CD8-positive, alpha-beta memory T cell (primary cell): Measurements from ENCODE around the gene SNX8. TPM values are rescaled to one million over a fixed set of nuclear protein-coding genes. Genes with fewer than 3 reads are reported as not detected.
A peak's percentile ranks its signal among the peaks of the same experiment; 100 is the strongest.

Experiments
- CTCF ChIA-PET: fragments of 350-600 bp; sonication (Branson Sonifier 250); formaldehyde crosslinking; loops from one replicate; lab custom pipeline; 2021; ENCODE audit warnings: antibody characterized with exemption; lab: Charles Lee
- POLR2A ChIA-PET: fragments of 350-600 bp; sonication (Branson Sonifier 250); formaldehyde crosslinking; loops from one replicate; lab custom pipeline; 2021; ENCODE audit warnings: antibody characterized with exemption; lab: Charles Lee
- DNase-seq, 5 donors: peaks; one replicate each; pipeline versions ENCODE4 v3.0.0 to v3.0.0-alpha.2; 2020 to 2022; ENCODE audit warnings: mixed read lengths in 1 of 5
- H3K27ac ChIP-seq: one replicate; pipeline ENCODE4 v1.7.0; 2013; ENCODE audit warnings: low read depth, mild to moderate bottlenecking, low read length, moderate library complexity
- H3K27me3 ChIP-seq: 2 replicates; pipeline ENCODE4 v1.7.0; 2013; ENCODE audit warnings: low read length, mild to moderate bottlenecking; ENCODE audit not compliant: insufficient read depth, poor library complexity, severe bottlenecking
- H3K36me3 ChIP-seq: 2 replicates; pipeline ENCODE4 v1.7.0; 2013; ENCODE audit warnings: mild to moderate bottlenecking, low read length, moderate library complexity; ENCODE audit not compliant: insufficient read depth
- H3K4me1 ChIP-seq: 2 replicates; pipeline ENCODE4 v1.7.0; 2013; ENCODE audit warnings: mild to moderate bottlenecking, low read length, moderate library complexity; ENCODE audit not compliant: insufficient read depth
- H3K4me3 ChIP-seq: 2 replicates; pipeline ENCODE4 v1.7.0; 2013; ENCODE audit warnings: mild to moderate bottlenecking, low read length
- H3K9me3 ChIP-seq: 2 replicates; pipeline ENCODE4 v1.7.0; 2013; ENCODE audit warnings: mild to moderate bottlenecking, low read length
- H3K27ac Mint-ChIP-seq, 8 donors: one replicate each; pipeline ENCODE4 v1.8.0; 2020 to 2021; ENCODE audit warnings: mixed read lengths in 8 of 8, mild to moderate bottlenecking in 6 of 8, inconsistent platforms in 3 of 8, moderate library complexity in 3 of 8
- H3K27me3 Mint-ChIP-seq, 2 donors: one replicate each; pipeline ENCODE4 v1.8.0; 2020 to 2021; ENCODE audit warnings: mixed read lengths in 2 of 2, mild to moderate bottlenecking in 1 of 2, moderate library complexity in 1 of 2
- H3K36me3 Mint-ChIP-seq, 3 donors: one replicate each; pipeline ENCODE4 v1.8.0; 2020 to 2021; ENCODE audit warnings: mixed read lengths in 3 of 3, inconsistent platforms in 1 of 3, mild to moderate bottlenecking in 1 of 3
- H3K4me1 Mint-ChIP-seq, 3 donors: one replicate each; pipeline ENCODE4 v1.8.0; 2020 to 2021; ENCODE audit warnings: mixed read lengths in 3 of 3, inconsistent platforms in 1 of 3, mild to moderate bottlenecking in 1 of 3
- H3K4me3 Mint-ChIP-seq, 7 donors: one replicate each; pipeline ENCODE4 v1.8.0; 2020 to 2021; ENCODE audit warnings: mixed read lengths in 7 of 7, mild to moderate bottlenecking in 6 of 7, moderate library complexity in 4 of 7, inconsistent platforms in 2 of 7
- H3K9me3 Mint-ChIP-seq, 5 donors: one replicate each; pipeline ENCODE4 v1.8.0; 2020 to 2022; ENCODE audit warnings: mixed read lengths in 5 of 5, mild to moderate bottlenecking in 3 of 5, moderate library complexity in 2 of 5, inconsistent platforms in 1 of 5
- polyA plus RNA-seq: library from polyadenylated mRNA; unstranded; fragments of 300-500 nt; fragmentation: Illumina TruSeq; gene quantifications from one replicate; pipeline ENCODE4 v1.2.3, GENCODE V29; 2021
- total RNA-seq, 2 experiments: library from RNA; stranded (reverse); gene quantifications; one replicate each; pipeline ENCODE4 v1.2.3, GENCODE V29; 2021

Gene SNX8
- total and polyA plus RNA-seq, 3 experiments from 2014 or later = 6.5 to 42.3 (median 40.3) TPM

DNA sequence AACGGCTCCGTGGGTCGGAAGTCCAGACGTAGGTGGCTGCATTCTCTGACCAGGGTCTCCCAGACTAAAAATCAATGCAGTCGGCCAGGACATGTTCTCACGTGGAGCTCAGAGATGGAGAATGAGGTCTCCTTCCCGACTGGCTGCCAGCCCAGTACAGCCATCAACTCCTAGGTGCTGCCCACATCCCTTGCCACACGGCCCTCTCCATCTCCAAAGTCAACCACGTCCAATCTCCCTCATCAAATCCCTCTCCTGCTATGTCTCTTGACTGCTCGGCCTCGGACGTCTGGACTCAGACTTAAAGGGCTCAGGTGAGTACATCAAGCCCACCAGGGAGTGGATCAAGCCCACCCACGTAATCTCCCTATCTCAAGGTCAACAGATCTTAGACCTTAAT, 88.4 kb downstream of the SNX8 start:
- no peak overlapping the region for H3K4me3 Mint-ChIP-seq
- CTCF ChIA-PET = no interaction called here

DNA sequence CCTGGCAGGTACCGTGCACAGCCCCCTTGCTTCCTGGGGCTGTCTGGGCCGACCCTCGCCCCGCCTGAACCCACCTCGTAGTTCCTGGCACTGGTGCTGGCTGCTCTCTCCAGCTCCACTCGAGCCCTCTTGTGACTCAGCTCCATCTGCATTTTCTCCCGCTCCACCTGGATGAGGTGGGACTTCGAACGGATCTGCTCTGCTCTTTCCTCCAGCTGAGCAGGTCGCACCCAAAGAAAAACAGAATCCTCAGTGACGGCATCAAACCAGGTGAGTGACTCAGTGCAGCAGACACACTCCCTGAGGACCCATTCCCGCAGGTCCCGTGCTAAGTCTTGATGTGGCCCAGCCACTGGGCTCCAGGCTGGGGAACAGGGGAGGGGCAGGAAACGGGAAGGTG, 88.9 kb downstream of the SNX8 start:
- Histone ChIP-seq H3K27ac (no peak overlapping the region), H3K4me1 (peaks cover 5% of the 10 kb centered on the region), H3K27me3 (no peaks in the 10 kb centered on the region), H3K36me3 (peaks cover 13% of the 10 kb centered on the region), H3K4me3 (no peak overlapping the region), H3K9me3 (no peaks in the 10 kb centered on the region)
- Mint-ChIP-seq H3K4me1 (peaks cover 11 to 23% (median 21%) of the 10 kb centered on the region in 3 donors), H3K36me3 (peaks cover 0 to 78% (median 16%) of the 10 kb centered on the region in 3 donors), H3K4me3 (no peak overlapping the region), H3K27me3 (no peaks in the 10 kb centered on the region), H3K9me3 (no peaks in the 10 kb centered on the region), H3K27ac (no peak overlapping the region)
- ChIA-PET CTCF (no interaction called here), POLR2A (no interaction called here)
- no peak for DNase-seq

More for the DNA sequence above, 88.4 kb downstream of the SNX8 start:
- H3K9me3 Mint-ChIP-seq = no peaks in the 10 kb centered on the region
- H3K4me3 ChIP-seq = no peak overlapping the region
- no peaks in the 10 kb centered on the region for H3K27me3 Mint-ChIP-seq
- H3K4me1 ChIP-seq = peaks cover 10% of the 10 kb centered on the region
- POLR2A ChIA-PET = no interaction called here
- H3K9me3 ChIP-seq = no peaks in the 10 kb centered on the region
- no peak overlapping the region for H3K27ac ChIP-seq
- H3K36me3 Mint-ChIP-seq = peaks cover 0 to 74% (median 16%) of the 10 kb centered on the region in 3 donors
- H3K27ac Mint-ChIP-seq = peak overlapping the region in 2 of 8 donors; percentile 70
- no peaks in the 10 kb centered on the region for H3K27me3 ChIP-seq
- DNase-seq = no peak
- H3K4me1 Mint-ChIP-seq = peaks cover 12 to 28% (median 24%) of the 10 kb centered on the region in 3 donors
- peaks cover 13% of the 10 kb centered on the region for H3K36me3 ChIP-seq

DNA sequence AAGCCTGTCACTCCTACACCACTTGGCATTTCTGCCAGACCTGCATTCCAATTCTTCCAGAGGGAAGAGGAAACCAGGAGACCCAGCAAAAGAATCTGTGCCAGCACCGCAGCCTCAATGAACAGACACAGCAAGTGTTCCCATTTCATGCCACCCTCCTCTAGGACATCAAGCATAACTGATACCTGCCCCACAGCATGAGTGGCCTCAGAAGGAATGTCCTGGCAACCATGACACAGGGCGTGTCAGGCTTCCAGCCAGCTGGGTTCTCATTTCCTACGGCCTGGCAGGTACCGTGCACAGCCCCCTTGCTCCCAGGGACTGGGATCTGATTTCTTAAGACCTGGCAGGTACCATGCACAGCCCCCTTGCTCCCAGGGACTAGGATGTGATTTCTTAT, 89.3 kb downstream of the SNX8 start:
- Mint-ChIP-seq H3K27me3 (no peaks in the 10 kb centered on the region), H3K4me3 (no peak overlapping the region), H3K27ac (no peak overlapping the region), H3K4me1 (peaks cover 7 to 19% (median 17%) of the 10 kb centered on the region in 3 donors), H3K36me3 (peaks cover 0 to 77% (median 16%) of the 10 kb centered on the region in 3 donors), H3K9me3 (no peaks in the 10 kb centered on the region)
- ChIA-PET CTCF (no interaction called here), POLR2A (no interaction called here)
- H3K4me3 ChIP-seq = no peak overlapping the region
- H3K9me3 ChIP-seq = no peaks in the 10 kb centered on the region
- H3K27ac ChIP-seq = no peak overlapping the region
- no peaks in the 10 kb centered on the region for H3K27me3 ChIP-seq
- H3K4me1 ChIP-seq = peaks cover 1% of the 10 kb centered on the region
- DNase-seq = no peak
- H3K36me3 ChIP-seq = peaks cover 13% of the 10 kb centered on the region

DNA sequence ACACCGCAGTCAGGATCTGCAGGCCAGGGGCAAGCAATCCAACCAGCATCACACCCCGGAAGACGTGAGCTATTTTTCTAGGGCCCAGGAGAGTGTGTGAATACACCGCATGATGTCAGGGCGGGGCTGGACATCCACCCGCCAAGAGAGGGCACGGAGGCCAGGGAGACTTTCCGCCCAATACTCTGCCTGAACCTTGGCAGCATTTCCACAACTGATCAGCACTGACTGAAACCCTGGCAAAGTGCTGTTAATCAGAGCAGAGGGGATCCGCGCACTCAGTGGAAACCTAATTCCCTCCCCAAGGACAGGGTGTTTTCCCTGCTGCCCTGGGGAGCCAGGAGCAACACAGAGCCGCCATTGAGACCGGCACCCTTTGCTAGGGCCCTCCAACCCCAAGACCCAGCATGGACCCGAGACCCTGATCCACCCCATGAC, 89.7 kb downstream of the SNX8 start:
- Mint-ChIP-seq H3K27ac (peak overlapping the region in 2 of 8 donors; percentile 23 to 86), H3K4me1 (peaks cover 2 to 15% (median 13%) of the 10 kb centered on the region in 3 donors), H3K36me3 (peaks cover 0 to 78% (median 14%) of the 10 kb centered on the region in 3 donors), H3K9me3 (no peaks in the 10 kb centered on the region), H3K27me3 (no peaks in the 10 kb centered on the region), H3K4me3 (no peak overlapping the region)
- Histone ChIP-seq H3K4me1 (no peaks in the 10 kb centered on the region), H3K36me3 (peaks cover 11% of the 10 kb centered on the region), H3K27ac (no peak overlapping the region), H3K27me3 (no peaks in the 10 kb centered on the region), H3K4me3 (no peak overlapping the region), H3K9me3 (no peaks in the 10 kb centered on the region)
- ChIA-PET CTCF (no interaction called here), POLR2A (no interaction called here)
- no peak for DNase-seq

DNA sequence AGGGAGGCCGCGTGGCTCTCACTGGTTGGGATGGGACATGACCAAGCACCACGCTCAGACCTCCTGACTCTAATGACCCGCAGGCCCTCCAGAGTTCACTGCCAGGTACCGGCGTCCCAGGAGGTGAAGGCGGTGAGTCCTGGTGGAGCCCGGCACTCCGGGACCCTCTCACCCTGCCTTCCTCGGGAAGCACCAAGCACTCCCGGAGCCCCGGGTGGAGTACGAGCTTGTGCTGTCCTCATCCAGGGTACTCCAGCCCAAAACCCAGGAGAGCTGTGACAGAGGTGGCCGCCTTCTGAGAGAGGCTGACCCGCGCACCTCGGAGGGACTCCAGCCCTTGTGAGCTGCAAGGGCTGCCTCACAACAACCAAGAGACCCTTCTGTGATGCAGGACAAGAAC, 90.9 kb downstream of the SNX8 start:
- ChIA-PET CTCF (interaction anchor here (1.4 kb wide), 1 partner anchor 9 kb away, joined by 3 read pairs; the partner anchor contains the start of gene MAD1L1), POLR2A (no interaction called here)
- Mint-ChIP-seq H3K4me1 (peaks cover 0 to 13% (median 11%) of the 10 kb centered on the region in 3 donors), H3K36me3 (peaks cover 0 to 84% (median 11%) of the 10 kb centered on the region in 3 donors), H3K4me3 (no peak overlapping the region), H3K27me3 (no peaks in the 10 kb centered on the region), H3K9me3 (no peaks in the 10 kb centered on the region), H3K27ac (no peak overlapping the region)
- Histone ChIP-seq H3K9me3 (no peaks in the 10 kb centered on the region), H3K4me1 (no peaks in the 10 kb centered on the region), H3K4me3 (no peak overlapping the region), H3K27me3 (no peaks in the 10 kb centered on the region), H3K27ac (no peak overlapping the region), H3K36me3 (peaks cover 9% of the 10 kb centered on the region)
- DNase-seq = no peak

DNA sequence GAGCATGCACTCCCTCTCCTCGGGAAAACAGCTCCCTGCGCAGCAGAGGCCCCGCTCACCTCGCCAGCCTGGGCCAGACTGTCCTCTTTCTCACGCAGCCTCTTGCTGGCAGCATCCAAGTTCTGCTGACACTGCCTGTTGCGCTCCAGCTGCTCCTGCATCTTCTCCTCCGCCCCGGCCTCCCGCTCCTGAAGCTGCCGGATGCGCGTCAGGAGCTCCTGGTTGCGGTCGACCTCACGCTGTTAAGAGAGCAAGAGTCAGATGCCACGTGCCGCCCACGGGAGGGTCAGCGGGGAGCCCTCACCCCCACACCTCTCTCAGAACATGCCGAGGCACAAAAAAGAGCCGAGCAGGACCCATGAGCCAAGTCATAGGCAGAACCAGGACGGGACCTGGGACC, 91.7 kb downstream of the SNX8 start:
- H3K36me3 ChIP-seq = peaks cover 10% of the 10 kb centered on the region
- Mint-ChIP-seq H3K27me3 (no peaks in the 10 kb centered on the region), H3K36me3 (peaks cover 0 to 87% (median 11%) of the 10 kb centered on the region in 3 donors), H3K9me3 (no peaks in the 10 kb centered on the region), H3K4me1 (peaks cover 0 to 9% (median 7%) of the 10 kb centered on the region in 3 donors), H3K27ac (no peak overlapping the region), H3K4me3 (no peak overlapping the region)
- no peak for DNase-seq
- no peak overlapping the region for H3K27ac ChIP-seq
- H3K9me3 ChIP-seq = no peaks in the 10 kb centered on the region
- no peaks in the 10 kb centered on the region for H3K4me1 ChIP-seq
- ChIA-PET POLR2A (no interaction called here), CTCF (no interaction called here)
- no peaks in the 10 kb centered on the region for H3K27me3 ChIP-seq
- no peak overlapping the region for H3K4me3 ChIP-seq

DNA sequence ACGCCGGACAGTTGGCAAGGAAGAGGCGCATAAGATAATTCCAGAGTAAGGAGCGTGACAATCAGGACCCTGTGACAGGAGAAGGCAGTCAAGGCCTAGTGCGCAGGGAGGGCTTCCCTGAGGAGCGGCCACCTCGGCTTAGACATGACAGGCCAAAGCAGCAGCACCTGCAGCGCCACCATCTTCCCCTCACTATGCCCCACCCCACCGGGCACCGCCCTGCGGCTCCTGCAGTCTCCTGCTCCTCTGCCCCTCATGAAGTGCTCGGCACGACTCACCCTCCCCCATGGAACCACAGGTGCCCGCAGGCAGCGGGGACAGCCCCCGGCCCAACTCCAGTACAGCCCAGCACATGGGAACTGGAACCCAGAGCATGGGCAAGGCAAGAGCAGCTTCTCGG, 93.3 kb downstream of the SNX8 start:
- Mint-ChIP-seq H3K36me3 (peaks cover 0 to 87% (median 14%) of the 10 kb centered on the region in 3 donors), H3K4me3 (no peak overlapping the region), H3K9me3 (no peaks in the 10 kb centered on the region), H3K4me1 (peaks cover 0 to 8% (median 7%) of the 10 kb centered on the region in 3 donors), H3K27me3 (no peaks in the 10 kb centered on the region), H3K27ac (no peak overlapping the region)
- Histone ChIP-seq H3K4me1 (no peaks in the 10 kb centered on the region), H3K4me3 (no peak overlapping the region), H3K36me3 (peaks cover 12% of the 10 kb centered on the region), H3K27ac (no peak overlapping the region), H3K27me3 (no peaks in the 10 kb centered on the region), H3K9me3 (no peaks in the 10 kb centered on the region)
- ChIA-PET CTCF (no interaction called here), POLR2A (no interaction called here)
- no peak for DNase-seq

DNA sequence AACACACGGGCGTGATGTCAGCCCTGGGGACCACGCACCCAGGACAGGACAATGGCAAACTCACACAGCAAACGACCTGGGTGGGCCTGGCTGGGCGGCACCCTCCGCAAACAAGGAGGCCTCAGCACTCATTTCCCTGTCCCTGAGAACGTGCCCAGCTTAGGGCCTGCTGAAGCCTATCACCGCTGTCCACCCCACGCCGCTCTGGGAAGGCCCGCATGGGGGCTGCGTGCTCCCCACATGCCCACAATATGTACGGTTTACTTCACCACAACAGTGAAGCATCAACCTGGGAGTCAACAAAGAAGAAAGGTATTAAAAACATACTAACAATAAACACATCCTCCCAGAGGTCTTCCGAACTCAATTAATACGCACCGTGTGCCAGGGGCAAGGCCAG, 93.7 kb downstream of the SNX8 start:
- Mint-ChIP-seq H3K9me3 (no peaks in the 10 kb centered on the region), H3K36me3 (peaks cover 2 to 87% (median 12%) of the 10 kb centered on the region in 3 donors), H3K4me1 (peaks cover 2 to 5% (median 4%) of the 10 kb centered on the region in 3 donors), H3K27ac (no peak overlapping the region), H3K4me3 (no peak overlapping the region), H3K27me3 (no peaks in the 10 kb centered on the region)
- no peak for DNase-seq
- no peaks in the 10 kb centered on the region for H3K4me1 ChIP-seq
- no peaks in the 10 kb centered on the region for H3K9me3 ChIP-seq
- H3K4me3 ChIP-seq = no peak overlapping the region
- ChIA-PET POLR2A (no interaction called here), CTCF (no interaction called here)
- no peaks in the 10 kb centered on the region for H3K27me3 ChIP-seq
- H3K36me3 ChIP-seq = peaks cover 12% of the 10 kb centered on the region
- H3K27ac ChIP-seq = no peak overlapping the region
